Lower leg skin (tissue), 4 donors: ENCODE results near the gene CRTC1. TPM values are rescaled to one million over a fixed set of nuclear protein-coding genes. Genes with fewer than 3 reads are reported as not detected.
"Not testable (repeated sequence)": the region's sequence is repeated elsewhere in the genome, so short reads cannot be mapped to it uniquely, and the experiment has no call there.

Experiments
- DNase-seq, 2 donors: peaks; one replicate each; pipeline ENCODE4 v3.0.0-alpha.2; 2019; ENCODE audit warnings: low spot score in 2 of 2
- H3K4me3 ChIP-seq: fragments of 200-600 bp; sonication (generic); 2 replicates; pipeline ENCODE4 v1.5.1; 2017; ENCODE audit warnings: mild to moderate bottlenecking, low read depth; ENCODE audit not compliant: poor library complexity, severe bottlenecking
- CTCF ChIP-seq, 3 donors: fragments of 450-650 bp; IDR thresholded peaks; one replicate each; pipeline ENCODE4 v1.5.1; 2016; ENCODE audit warnings: antibody characterized with exemption in 3 of 3, mild to moderate bottlenecking in 3 of 3, moderate library complexity in 2 of 3
- POLR2A ChIP-seq, 2 donors: fragments of 450-650 bp; IDR thresholded peaks; one replicate each; pipeline ENCODE4 v1.6.1; 2016 to 2017; ENCODE audit warnings: antibody characterized with exemption in 2 of 2, mild to moderate bottlenecking in 1 of 2, moderate library complexity in 1 of 2
- WGBS, 2 donors: methylation state at CpG; one replicate each; pipeline ENCODE4 v1.1.5; 2018; 5-methylcytosine and 5-hydroxymethylcytosine counted together
- intact Hi-C: fragments of 100-400 bp; cut with DNase I; formaldehyde crosslinking; loops from one replicate; pipeline ENCODE4 v1.15.0; 2023; ENCODE audit warnings: low total_unique reads
- total RNA-seq, 4 donors: library from RNA; depleted of rRNA; stranded (reverse); fragments of >200 nt; gene quantifications; one replicate each; pipeline ENCODE4 v1.1.0, GENCODE V29; 2016

Gene CRTC1
- total RNA-seq, 4 donors from 2014 or later, result 2.1 to 5.5 (median 4.2) TPM

- 60% methylated on average over 13 of the region's 13 CpGs for WGBS, 2 donors
- intact Hi-C loops, result no loop called here
- TF ChIP-seq POLR2A (IDR thresholded peaks at IDR 0.05) (no peak), CTCF (IDR thresholded peaks at IDR 0.05) (no peak)
- DNase-seq, result no peak
- no peak overlapping the region for H3K4me3 ChIP-seq
Observed at GRCh38 chr19:18672606-18673337, 10.7 kb upstream of the CRTC1 start.

- no peak for TF ChIP-seq POLR2A (IDR thresholded peaks at IDR 0.05)
- no peak for TF ChIP-seq CTCF (IDR thresholded peaks at IDR 0.05)
- WGBS, 2 donors, result 75 to 78% methylated on average over 11 of the region's 11 CpGs
- intact Hi-C loops, result no loop called here
Observed at GRCh38 chr19:18674616-18675015, 8.9 kb upstream of the CRTC1 start.

GRCh38 chr19:18675779-18676178 is 7.7 kb upstream of the CRTC1 start:
- no peak overlapping the region for H3K4me3 ChIP-seq
- DNase-seq, result no peak
- intact Hi-C loops, result no loop called here
- WGBS, 2 donors, result 55 to 69% methylated on average over 5 of the region's 5 CpGs
- TF ChIP-seq POLR2A (IDR thresholded peaks at IDR 0.05) (no peak), CTCF (IDR thresholded peaks at IDR 0.05) (no peak)

More at GRCh38 chr19:18674616-18675015, 8.9 kb upstream of the CRTC1 start:
- DNase-seq, result no peak
- no peak overlapping the region for H3K4me3 ChIP-seq

- TF ChIP-seq CTCF (IDR thresholded peaks at IDR 0.05) (no peak), POLR2A (IDR thresholded peaks at IDR 0.05) (no peak)
- no peak for DNase-seq
- 77 to 84% methylated on average over 7 of the region's 7 CpGs for WGBS, 2 donors
- intact Hi-C loops, result no loop called here
- no peak overlapping the region for H3K4me3 ChIP-seq
Observed at GRCh38 chr19:18676692-18677091, 6.8 kb upstream of the CRTC1 start.

- TF ChIP-seq POLR2A (IDR thresholded peaks at IDR 0.05) (no peak), CTCF (IDR thresholded peaks at IDR 0.05) (no peak)
- DNase-seq, result no peak
- no peak overlapping the region for H3K4me3 ChIP-seq
- intact Hi-C loops, result no loop called here
- 74 to 78% methylated on average over 13 of the region's 13 CpGs for WGBS, 2 donors
Observed at GRCh38 chr19:18677156-18677555, 6.3 kb upstream of the CRTC1 start.

- 94 to 96% methylated on average over 1 of the region's 1 CpG for WGBS, 2 donors
- DNase-seq, intact Hi-C loops, H3K4me3 ChIP-seq: not testable (repeated sequence)
Observed at GRCh38 chr19:18680148-18680547, 3.3 kb upstream of the CRTC1 start.
